Measurements from ENCODE around the gene TPGS2.
"Not testable (repeated sequence)": the region's sequence is repeated elsewhere in the genome, so short reads cannot be mapped to it uniquely, and the experiment has no call there.

TPGS2 gene

DNA sequence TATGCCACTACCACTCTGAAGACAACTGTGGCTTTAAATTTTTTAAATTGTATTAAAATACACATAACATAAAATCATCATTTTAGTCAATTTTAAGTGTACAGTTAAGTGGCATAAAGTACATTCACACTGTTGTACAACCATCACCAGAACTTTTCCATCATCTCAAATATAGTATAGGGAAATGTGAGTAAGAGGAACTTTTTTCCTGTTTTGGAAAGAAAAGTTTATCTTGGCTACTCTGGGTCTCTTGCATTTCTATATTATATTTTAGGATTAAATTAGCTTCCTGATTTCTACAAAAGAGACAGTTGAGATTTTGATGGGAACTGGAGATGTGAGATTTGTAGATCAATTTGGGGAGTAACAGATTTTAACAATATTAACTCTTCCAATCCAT lies 3.3 kb downstream of the TPGS2 start:
- DNase-seq (ENCODE audit: low read depth in 2 of 3, low spot score in 2 of 3), result no peak

DNA sequence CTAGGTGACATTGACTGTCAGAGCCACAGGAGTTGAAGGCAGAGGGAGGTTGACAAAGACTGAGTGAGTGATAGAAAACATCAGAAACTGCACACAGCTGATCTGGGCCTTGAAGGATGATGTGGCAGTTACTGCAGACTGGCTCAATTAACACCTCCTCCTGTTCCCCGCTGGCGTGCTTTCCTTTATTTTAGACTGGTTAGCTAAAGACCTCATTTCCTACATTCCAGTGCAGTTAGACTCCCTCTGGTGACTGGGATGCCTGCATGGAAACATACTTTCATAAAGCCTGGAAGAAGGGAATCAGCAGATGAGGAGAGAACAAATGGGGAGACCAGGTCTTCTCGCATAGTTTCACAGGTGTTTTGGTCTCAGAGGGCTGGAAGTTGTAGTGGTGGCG lies 7.1 kb downstream of the TPGS2 start:
- DNase-seq (ENCODE audit: low read depth in 2 of 3, low spot score in 2 of 3), result no peak

DNA sequence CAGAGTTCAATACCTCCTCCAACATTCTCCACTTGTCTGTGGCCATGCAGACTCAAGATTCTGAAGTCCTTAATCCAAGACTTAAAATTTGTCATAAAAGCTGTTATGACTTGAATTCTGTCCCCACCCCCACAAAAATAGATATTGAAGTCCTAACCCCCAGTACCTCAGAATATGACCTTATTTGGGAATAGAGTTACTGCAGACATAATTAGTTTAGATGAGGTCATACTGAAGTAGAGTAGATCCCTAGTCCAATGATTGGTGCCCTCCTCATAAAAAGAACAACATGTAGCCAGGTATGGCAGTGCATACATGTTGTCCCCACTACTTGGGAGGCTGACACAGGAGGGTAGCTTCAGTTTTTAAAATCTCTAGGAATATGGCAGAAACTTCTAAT lies 9.2 kb downstream of the TPGS2 start:
- no peak for DNase-seq (ENCODE audit: low read depth in 2 of 3, low spot score in 2 of 3)

DNA sequence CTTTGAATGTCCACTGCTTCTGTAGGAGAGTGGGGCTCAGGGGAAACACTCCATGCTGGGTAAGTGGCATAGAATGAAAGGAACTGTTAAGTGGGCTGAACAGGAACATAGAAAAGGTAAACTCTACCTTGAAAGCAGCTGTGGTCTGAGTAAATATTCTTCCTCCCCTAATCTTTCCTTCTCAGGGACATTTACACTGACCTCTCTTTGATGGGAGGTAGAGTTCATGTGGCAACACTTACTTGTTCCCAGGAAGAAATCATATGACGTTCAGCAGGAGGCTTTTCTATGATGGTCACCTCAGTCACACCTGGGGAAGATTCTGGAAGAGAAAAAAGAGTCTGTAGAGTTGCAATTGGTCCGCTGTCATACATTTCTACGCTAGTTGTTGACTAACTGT lies 10.2 kb downstream of the TPGS2 start:
- DNase-seq (ENCODE audit: low read depth in 2 of 3, low spot score in 2 of 3), result no peak

DNA sequence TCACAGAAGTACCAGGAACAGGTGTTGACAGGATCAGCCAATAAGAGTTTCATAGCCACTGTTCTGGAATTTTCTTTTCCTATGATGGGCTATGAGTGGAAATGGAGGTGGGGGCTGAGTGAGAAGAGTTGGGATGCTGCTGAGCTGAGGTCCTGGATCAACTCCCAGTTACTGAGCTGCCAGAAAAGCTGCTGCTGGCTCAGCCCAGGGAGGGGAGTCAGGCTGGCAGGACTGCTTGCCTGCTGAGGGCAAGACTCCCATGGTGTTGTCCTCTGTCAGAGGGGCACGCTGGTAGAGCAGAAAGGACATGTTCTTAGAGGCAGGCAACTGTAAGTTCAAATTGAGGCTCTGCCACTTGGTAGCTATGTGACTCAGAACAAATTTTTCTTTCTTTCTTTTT lies 11.8 kb downstream of the TPGS2 start:
- DNase-seq (ENCODE audit: low read depth in 2 of 3, low spot score in 2 of 3), result no peak

DNA sequence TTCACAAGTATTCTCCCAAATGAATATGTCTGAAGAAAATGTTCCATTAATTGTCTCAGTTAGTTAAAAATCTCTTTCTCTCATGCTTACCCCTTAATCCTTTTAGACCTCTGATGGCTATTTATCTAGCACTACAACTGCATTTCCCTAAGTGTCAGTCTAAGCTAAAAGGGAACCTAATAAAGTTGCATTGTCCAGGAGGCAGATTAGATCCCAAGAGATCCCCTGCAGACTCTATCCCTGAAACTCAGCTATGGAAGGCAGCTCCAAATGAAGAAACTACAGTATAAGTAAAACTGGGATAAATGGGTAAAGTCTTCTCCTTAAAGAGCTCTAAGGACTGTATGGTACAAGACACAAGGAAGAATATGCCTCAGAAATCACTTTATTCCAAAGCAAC lies 12.7 kb downstream of the TPGS2 start:
- DNase-seq (ENCODE audit: low read depth in 2 of 3, low spot score in 2 of 3), result not testable (repeated sequence)

DNA sequence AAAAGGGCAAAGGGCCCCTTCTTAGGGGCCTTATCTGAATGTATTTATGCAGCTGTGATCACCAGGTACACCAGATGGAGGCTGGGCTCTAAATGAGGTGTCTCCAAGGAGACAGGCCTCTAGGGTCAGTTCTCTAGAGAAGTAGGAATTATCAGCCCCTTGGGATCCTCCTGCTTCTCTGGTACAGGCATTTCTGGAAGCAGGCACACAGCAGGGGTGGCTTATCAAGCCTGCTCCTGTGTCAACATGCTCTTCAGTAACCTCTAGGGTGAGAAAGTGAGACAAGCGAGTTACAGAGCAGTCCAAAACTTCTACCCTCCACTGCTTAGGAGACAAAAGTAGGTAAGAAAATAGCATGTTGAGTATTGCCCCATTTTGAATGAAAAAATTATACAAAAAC lies 13.8 kb downstream of the TPGS2 start:
- no peak for DNase-seq (ENCODE audit: low read depth in 2 of 3, low spot score in 2 of 3)

DNA sequence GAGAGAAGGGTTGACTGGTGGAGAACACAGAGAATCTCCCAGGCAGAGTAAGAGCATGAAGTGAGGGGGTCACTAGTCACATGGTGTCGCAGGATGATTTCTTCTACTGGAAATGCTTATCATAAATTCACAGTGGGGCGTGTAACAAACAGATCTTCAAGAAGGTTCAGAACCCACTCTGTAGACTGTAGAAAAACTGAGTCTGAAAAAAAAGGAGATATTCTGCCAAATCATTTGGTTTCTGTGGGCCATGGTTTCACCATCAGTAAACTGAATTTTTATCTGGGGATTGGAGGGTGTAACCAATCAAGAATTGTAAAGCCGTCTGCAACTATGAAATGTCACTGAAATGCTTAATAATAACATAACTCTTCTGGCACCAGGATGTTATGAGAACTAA lies 15.0 kb downstream of the TPGS2 start:
- no peak for DNase-seq (ENCODE audit: low read depth in 2 of 3, low spot score in 2 of 3)

DNA sequence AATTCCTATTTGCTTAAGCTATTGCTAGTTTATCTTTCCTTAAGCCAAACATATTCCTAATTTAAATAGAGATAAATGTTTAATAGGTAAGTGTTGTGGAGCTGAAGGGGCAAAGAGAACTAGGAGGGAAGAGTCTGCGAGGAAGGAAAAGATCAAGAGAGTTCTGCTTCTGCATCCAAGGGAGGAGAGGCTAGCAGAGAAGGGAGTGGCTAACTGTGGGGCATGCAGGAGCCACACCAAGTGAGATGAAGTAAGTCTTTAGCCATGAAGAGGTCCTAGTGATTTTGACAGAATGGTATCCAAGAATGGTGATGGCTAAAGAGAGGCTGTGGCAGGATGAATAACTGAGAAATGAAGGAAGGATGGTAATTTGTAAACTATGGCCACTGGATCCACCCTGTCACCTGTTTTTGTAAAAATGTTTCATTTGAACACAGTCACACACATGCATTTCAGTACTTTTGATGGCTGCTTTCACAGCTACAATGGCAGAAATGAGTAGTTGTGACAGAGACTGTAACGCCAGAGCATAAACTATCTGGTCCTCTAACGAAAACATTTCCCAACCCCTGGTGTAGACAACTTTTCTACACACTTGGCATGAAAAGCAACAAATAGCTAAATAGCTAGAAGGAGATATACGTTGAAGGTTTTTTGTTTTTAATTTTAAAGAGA lies 15.6 kb downstream of the TPGS2 start:
- no peak for DNase-seq (ENCODE audit: low read depth in 2 of 3, low spot score in 2 of 3)

DNA sequence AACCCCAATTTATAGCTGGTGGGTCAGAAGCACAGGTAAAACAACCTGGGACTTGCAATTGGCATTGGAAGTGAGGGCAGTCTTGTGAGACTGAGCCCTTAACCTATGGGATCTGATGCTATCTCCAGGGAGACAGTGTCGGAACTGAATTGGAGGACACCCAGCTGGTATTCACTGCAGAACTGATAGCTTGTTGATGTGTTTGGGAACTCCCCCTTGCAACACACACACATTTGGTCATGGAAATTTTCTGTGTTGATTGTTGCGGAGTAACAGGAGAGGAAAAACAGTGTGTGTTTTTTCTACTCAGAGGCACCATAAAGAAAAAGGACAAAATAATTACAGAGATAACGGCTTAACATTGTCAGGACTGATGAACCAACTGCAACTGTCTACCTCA lies 16.1 kb downstream of the TPGS2 start:
- no peak for DNase-seq (ENCODE audit: low read depth in 2 of 3, low spot score in 2 of 3)

DNA sequence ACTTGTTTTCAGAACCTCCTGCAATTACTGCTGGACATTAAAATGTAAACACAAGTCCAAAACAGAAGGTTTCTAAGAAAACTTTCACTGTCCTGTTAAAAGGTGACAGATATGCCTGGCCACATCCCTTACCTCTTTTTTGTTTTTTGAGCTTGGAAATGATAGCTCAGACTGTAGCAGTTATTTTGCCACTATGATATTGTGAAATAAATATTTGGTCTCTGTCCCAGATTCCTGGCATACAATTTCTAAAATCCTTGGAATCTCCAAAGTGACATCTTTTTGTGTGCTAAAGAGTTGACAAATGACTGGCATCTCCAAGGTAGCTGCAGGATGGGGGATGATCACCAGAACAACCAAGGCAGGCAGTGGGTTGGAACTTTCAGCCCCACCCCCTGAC lies 16.8 kb downstream of the TPGS2 start:
- no peak for DNase-seq (ENCODE audit: low read depth in 2 of 3, low spot score in 2 of 3)

DNA sequence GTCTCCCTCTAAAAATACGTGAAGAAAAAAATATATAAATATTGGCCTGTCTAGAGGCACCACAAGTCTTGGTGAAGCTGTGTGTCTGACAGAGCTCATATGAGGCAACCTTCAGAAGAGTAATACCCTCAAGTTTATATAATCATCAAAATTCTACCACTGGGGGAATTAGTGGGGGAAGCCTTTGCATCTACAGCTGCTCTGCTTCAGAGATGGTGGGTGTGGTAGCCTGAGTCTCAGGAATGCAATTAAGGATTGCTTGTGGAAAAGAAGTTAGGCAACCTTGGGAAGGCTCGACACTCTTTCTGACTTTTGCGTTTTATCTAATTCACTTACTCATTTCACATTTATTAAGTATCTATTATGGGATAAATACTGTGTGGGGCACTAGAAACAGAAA lies 17.4 kb downstream of the TPGS2 start:
- DNase-seq (ENCODE audit: low read depth in 2 of 3, low spot score in 2 of 3), result no peak

DNA sequence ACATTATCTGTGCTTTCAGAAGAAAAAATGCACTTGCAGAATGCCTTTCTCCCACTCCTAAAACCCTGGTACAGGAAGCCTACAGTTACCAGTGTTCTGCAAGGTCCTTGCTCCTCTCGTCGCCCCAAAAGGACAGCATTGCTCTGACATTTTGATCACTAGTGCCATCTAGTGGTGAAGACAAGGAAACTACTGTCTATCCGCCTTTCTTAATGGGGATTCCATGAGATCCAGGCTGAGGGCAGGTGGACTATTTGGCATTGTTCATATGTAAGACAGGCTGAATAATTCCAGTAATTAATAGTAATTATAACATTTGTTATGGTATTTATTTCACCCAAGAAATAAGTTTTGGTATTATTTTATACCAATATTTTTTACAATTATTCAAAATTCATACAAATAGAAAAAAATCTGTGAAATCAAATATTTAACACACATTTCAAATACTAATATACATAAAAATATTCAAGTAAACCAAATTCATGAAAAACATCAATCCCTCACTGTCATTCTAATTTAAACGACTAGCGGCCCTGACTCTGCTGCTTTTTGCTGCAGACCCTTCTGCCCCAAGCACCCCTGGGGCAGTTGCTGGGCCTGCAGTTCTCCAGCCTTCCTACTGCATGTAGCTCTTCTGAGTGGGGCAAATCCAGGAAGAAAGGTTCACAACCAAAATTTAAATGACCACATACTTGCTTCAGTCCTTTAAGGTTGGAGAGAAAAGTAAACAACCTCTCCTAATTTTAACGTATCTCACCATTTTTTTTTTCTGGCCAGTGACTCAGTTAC lies 19.0 kb downstream of the TPGS2 start:
- no peak for DNase-seq (ENCODE audit: low read depth in 2 of 3, low spot score in 2 of 3)

DNA sequence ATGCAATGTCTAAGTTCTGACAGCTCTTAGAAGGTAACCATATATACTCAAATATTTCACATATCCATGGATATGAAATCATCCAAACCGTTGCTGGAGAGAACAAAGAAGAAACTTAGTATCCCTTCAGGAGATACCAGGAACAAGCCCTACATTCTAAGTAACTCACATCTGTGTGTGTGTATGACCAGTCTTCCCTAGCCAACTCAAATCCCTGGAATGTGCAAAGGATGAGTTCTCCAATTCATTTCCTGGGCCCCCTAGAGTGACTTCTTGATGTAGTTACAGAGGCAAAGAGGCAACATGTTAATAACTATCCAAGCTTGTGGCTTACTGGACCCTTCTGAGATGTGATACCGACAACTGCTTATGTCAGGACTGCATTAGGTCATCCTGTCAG lies 20.1 kb downstream of the TPGS2 start:
- DNase-seq (ENCODE audit: low read depth in 2 of 3, low spot score in 2 of 3), result no peak

DNA sequence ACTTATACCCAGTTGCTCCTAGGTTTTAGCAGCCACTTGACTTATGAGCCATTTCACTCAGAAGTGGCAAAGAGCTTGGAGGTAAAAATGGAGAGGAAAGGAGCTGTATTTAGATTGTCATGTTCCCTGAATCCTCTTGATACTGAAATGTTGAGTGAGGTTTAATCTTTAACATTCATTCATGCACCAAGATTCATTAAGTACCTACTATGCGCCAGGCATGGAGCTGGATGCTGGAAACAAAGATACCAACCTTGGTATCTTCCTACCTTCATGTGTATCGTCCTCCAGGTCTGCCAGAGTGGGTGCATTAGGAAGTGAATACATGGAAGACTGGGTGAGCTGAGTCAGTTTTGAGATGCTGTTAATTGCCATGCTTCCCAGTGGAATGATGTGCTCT lies 23.7 kb downstream of the TPGS2 start:
- DNase-seq (ENCODE audit: low read depth in 2 of 3, low spot score in 2 of 3), result no peak

DNA sequence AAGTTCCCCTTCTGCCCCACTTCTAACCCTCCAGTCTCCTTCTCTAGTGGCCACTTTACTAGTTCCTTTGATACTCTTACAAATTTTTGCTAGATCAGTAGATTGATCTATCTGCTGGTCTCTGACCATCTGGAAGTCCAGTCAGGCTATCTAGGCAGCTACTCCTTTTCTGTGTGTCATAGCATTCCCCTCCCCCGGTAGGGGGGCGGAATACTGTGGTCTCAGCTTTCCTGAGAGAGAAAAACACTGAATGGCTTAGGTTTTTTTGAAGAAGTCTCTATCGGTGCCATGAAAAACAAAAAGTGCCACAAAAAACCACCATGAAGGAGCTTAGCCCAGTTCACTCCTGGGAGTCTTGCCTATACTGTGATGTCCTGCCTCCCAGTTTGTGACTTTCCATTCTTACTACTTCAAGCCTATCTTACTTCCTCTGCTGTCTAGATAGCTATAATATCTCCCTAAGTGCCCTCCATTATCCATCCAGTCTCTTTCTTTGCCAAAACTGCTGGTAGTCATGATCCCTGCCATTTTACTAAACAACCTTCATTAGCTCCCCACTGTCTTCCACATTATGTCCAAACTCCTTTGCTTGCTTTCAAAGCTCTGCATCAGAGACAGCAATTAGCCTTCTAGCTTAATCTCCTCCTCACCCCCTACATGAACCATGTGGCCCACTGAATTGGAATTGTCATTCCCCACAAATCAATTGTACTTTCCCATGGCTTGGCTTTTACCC lies 29.9 kb downstream of the TPGS2 start:
- no peak for DNase-seq (ENCODE audit: low read depth in 2 of 3, low spot score in 2 of 3)

DNA sequence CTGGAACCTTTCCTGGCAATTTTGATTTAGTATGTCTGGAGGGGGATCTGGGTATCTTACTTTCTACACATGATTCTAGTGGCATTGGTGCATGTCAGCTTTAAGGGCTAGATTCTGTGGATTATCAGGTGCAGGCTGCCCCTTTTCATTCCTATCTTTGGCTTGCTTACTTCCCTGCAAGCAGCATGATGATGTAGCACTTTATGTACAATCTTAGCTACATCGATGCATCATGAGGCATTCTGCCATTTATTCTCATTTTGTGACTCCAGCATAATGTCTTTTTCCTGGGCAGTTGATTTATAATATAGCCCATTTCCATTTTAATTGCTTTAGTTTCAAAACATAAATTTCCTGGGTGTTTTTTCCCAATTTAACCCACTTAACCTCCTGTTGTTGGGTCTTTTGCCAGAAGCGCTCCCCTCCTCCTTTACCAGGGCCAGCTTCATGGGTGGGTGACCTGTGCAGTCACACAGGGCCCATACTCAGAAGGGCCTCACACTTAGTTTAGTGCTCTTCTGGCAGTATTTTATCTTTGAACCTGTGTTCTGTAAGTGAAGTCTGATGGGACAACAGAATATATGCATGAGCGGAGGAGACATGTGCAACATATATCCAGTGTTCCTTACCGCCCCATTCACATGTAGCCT lies 36.0 kb downstream of the TPGS2 start:
- DNase-seq (ENCODE audit: low read depth in 2 of 3, low spot score in 2 of 3), result no peak

DNA sequence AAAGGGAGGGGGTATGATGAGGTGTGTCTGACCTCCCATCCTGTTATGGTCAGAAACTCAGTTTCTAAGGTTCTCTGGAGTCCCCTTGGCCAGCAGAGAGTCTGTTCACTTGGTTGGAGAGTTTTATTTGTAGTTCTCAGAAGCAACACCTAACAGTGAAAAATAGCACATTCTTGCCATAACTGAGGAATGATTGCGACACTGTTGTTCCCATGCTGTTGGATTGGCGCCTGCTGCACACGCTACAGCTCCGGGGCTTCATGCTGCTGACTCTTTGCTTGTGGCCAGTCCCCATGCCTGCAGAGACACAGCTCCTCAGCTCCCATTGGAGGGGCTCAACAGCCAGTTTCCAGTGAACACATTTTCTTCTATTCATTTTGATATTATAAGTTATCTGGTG lies 42.1 kb downstream of the TPGS2 start:
- no peak for DNase-seq (ENCODE audit: low read depth in 2 of 3, low spot score in 2 of 3)

DNA sequence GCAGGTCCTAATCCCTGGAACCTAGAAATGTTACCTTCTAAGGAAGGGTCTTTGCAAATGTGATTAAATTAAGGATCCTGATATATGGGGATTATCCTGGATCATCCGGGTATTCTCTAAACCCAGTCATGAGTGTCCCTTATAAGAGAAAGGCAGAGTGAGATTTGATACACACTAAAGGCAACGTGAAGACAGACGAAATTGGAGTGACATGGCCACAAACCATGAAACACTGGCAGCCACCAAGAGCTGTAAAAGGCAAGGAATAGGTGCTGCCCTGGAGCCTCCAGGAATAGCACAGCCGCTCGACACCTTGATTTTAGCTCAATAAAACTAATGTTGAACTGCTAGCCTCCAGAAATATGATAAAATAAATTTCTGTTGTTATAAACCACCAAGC lies 45.0 kb downstream of the TPGS2 start:
- no peak for DNase-seq (ENCODE audit: low read depth in 2 of 3, low spot score in 2 of 3)

DNA sequence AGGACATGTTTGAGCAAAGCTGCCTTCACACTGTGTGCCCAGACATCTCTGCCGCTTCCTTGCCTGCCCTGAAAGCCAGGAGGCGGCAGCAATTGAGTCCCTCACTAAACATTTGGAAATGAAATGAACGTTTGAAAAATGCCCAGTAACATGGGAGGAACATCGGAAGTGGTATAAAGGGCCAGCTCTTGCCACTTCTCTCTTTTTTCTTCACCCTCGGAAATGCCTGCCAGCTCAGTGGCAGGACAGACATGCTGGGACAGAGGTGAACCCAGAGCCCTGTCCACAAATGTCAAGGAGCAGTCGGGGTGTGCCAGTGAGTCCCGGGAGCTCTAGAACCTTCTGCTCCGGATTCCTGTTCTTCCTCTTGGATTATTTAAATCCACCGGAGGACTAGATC lies 46.1 kb downstream of the TPGS2 start:
- DNase-seq (ENCODE audit: low read depth in 2 of 3, low spot score in 2 of 3), result no peak

DNA sequence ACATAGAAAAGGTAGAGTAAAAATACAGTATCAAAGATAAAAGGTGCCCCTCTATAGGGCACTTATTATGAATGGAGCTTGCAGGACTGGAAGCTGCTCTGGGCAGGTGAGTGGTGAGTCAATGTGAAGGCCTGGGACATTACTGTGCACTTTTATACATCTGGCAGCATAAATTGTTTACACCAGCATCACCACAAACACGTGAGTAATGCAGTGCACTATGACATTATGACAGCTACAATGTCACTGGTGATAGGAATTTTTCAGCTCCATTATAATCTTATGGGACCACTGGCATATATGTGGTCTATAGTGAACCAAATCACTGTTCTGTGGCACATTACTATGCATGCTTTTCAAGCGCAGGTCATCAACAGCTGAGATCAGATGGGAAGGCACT lies 48.1 kb downstream of the TPGS2 start:
- no peak for DNase-seq (ENCODE audit: low read depth in 2 of 3, low spot score in 2 of 3)

DNA sequence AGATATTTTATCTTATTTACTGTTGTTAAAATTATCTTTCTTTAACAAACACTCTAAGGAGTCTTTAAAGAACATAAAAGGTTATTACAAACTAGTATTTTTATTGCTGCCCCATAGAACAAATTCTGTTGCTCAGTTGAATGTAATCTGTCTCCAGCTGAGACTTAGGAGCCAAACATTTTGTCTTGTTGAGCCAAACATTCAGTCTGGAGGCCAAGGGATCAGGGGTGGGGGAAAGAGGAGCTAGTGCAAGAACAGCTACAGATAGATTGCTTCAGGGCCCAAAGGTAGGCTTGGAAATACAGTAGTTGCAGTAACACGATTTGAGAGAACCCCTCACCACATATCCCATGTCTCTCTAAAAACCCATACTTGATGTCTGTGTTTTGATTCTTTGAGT lies 51.2 kb downstream of the TPGS2 start:
- no peak for DNase-seq (ENCODE audit: low read depth in 2 of 3, low spot score in 2 of 3)

All from activated CD8-positive, alpha-beta memory T cell treated with anti-CD3 and anti-CD28 coated beads for 48 hours (primary cell).